Colonic mucosa (tissue), 4 donors: Measurements from ENCODE around the gene KLHL2. TPM values are rescaled to one million over a fixed set of nuclear protein-coding genes. Genes with fewer than 3 reads are reported as not detected.

Experiments
- DNase-seq: peaks from one replicate; pipeline ENCODE4 v3.0.0-alpha.2; 2020
- H3K27ac ChIP-seq: fragments of 200-600 bp; one replicate; pipeline ENCODE4 v1.8.0; 2021
- H3K27me3 ChIP-seq: fragments of 200-600 bp; one replicate; pipeline ENCODE4 v1.8.0; 2021
- H3K36me3 ChIP-seq: fragments of 200-600 bp; one replicate; pipeline ENCODE4 v1.8.0; 2021
- H3K4me1 ChIP-seq: fragments of 200-600 bp; one replicate; pipeline ENCODE4 v1.8.0; 2021; ENCODE audit warnings: mild to moderate bottlenecking
- H3K4me3 ChIP-seq: fragments of 200-600 bp; one replicate; pipeline ENCODE4 v1.8.0; 2021
- H3K9ac ChIP-seq, 2 donors: one replicate each; pipeline ENCODE4 v1.7.0; 2013; ENCODE audit warnings: control low read depth in 2 of 2, low read depth in 2 of 2, low read length in 2 of 2
- H3K9me3 ChIP-seq: fragments of 200-600 bp; one replicate; pipeline ENCODE4 v1.8.0; 2021
- CTCF ChIP-seq: fragments of 200-600 bp; IDR thresholded peaks from one replicate; pipeline ENCODE4 v1.8.0; 2022; ENCODE audit warnings: antibody characterized with exemption, mild to moderate bottlenecking
- intact Hi-C: fragments of 100-400 bp; cut with DNase I; formaldehyde crosslinking; loops from one replicate; pipeline ENCODE4 v1.14.1; 2022
- total RNA-seq, 2 donors: library from RNA; stranded (reverse); fragmentation: NEBNext Ultra II Directional in 1 of 2; extraction: Animal tissue kit (Norgen Biotek cat#: 25700) in 1 of 2; gene quantifications; one replicate each; pipeline ENCODE4 v1.2.1, GENCODE V29; 2021
- donor health status: healthy.
- donor health status: DM: no; HTN: no; CAD: no.
- donor health status: DM: no; HTN: no; CAD: no.

The KLHL2 gene
- total RNA-seq, 2 donors from 2014 or later, result 8.6 to 11.1 TPM

GRCh38 chr4:165288639-165289422 is 81.5 kb downstream of the KLHL2 start:
- H3K9me3 ChIP-seq, result no peaks in the 10 kb centered on the region
- intact Hi-C loops, result no loop called here
- no peak for DNase-seq

GRCh38 chr4:165289423-165289785 is 82.0 kb downstream of the KLHL2 start:
- intact Hi-C loops, result no loop called here
- no peaks in the 10 kb centered on the region for H3K4me1 ChIP-seq
- DNase-seq, result no peak
- no peak overlapping the region for H3K4me3 ChIP-seq
- H3K27me3 ChIP-seq, result no peaks in the 10 kb centered on the region
- TF ChIP-seq CTCF, result no peak
- H3K9me3 ChIP-seq, result no peaks in the 10 kb centered on the region
- H3K36me3 ChIP-seq, result no peaks in the 10 kb centered on the region
- H3K27ac ChIP-seq, result no peak overlapping the region
- H3K9ac ChIP-seq, result no peak overlapping the region

More at GRCh38 chr4:165288639-165289422, 81.5 kb downstream of the KLHL2 start:
- no peak overlapping the region for H3K4me3 ChIP-seq
- no peaks in the 10 kb centered on the region for H3K4me1 ChIP-seq
- no peaks in the 10 kb centered on the region for H3K27me3 ChIP-seq
- no peak overlapping the region for H3K9ac ChIP-seq
- H3K27ac ChIP-seq, result no peak overlapping the region
- TF ChIP-seq CTCF, result no peak
- H3K36me3 ChIP-seq, result no peaks in the 10 kb centered on the region

- Histone ChIP-seq H3K27ac (no peak overlapping the region), H3K9ac (no peak overlapping the region), H3K4me1 (no peaks in the 10 kb centered on the region), H3K36me3 (no peaks in the 10 kb centered on the region), H3K9me3 (no peaks in the 10 kb centered on the region), H3K4me3 (no peak overlapping the region), H3K27me3 (no peaks in the 10 kb centered on the region)
- TF ChIP-seq CTCF, result no peak
- intact Hi-C loops, result no loop called here
- DNase-seq, result no peak
These were observed 85.7 kb downstream of the KLHL2 start for GRCh38 chr4:165293061-165293460.

- H3K27ac ChIP-seq, result no peak overlapping the region
- intact Hi-C loops, result no loop called here
- DNase-seq, result no peak
These were observed 86.7 kb downstream of the KLHL2 start for GRCh38 chr4:165293927-165294649.

GRCh38 chr4:165294907-165295306 is 87.5 kb downstream of the KLHL2 start:
- H3K9me3 ChIP-seq, result no peaks in the 10 kb centered on the region
- no peak overlapping the region for H3K27ac ChIP-seq
- no peaks in the 10 kb centered on the region for H3K4me1 ChIP-seq
- H3K4me3 ChIP-seq, result no peak overlapping the region
- no peak for TF ChIP-seq CTCF
- H3K36me3 ChIP-seq, result no peaks in the 10 kb centered on the region
- no peak for DNase-seq
- no peaks in the 10 kb centered on the region for H3K27me3 ChIP-seq
- intact Hi-C loops, result no loop called here
- no peak overlapping the region for H3K9ac ChIP-seq

More at GRCh38 chr4:165293927-165294649, 86.7 kb downstream of the KLHL2 start:
- Histone ChIP-seq H3K36me3 (no peaks in the 10 kb centered on the region), H3K9me3 (no peaks in the 10 kb centered on the region), H3K9ac (no peak overlapping the region), H3K4me3 (no peak overlapping the region), H3K4me1 (no peaks in the 10 kb centered on the region), H3K27me3 (no peaks in the 10 kb centered on the region)
- no peak for TF ChIP-seq CTCF
